Activated CD8-positive, alpha-beta memory T cell treated with anti-CD3 and anti-CD28 coated beads, Interleukin-2, amount 50 U/mL, for 1 hour (primary cell): Measurements from ENCODE around the gene SLC46A3.
"Not testable (repeated sequence)": the region's sequence is repeated elsewhere in the genome, so short reads cannot be mapped to it uniquely, and the experiment has no call there.

ENCODE experiments used
- DNase-seq: peaks from one replicate; pipeline ENCODE4 v3.0.0-alpha.2; 2020; ENCODE audit errors: extremely low read depth

Gene SLC46A3

DNA sequence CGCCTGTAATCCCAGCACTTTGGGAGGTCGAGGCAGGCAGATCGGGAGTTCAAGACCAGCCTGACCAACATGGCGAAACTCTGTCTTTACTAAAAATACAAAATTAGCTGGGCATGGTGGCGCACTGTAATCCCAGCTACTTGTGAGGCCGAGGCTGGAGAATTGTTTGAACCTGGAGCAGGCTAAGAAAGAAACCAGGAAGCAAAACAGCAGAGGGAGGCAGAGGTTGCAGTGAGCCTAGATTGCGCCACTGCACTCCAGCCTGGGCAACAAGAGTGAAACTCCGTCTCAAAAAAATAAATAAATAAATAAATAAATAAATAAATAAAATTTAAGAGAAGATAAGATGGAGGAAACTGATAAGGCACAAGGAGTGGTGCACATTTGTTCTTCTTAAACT is 35.6 kb downstream of the SLC46A3 start:
- DNase-seq, result not testable (repeated sequence)

DNA sequence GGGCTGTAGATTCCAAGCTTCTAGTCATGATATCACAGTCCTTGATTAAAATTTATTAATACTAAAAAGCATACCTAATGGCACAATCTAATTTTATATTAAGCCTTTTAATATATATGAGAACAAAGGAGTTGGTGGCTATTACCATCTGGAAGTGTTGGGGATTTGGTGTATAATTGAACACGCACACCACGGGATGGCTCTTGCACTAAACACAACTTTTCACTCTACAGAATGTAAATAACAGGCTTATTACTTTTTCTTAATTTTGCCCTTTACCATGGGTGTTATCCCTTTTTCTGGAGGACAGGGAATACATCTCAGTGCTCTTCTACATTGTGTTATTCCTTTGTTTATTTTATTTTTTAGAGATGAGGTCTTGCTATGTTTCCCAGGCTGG is 38.2 kb downstream of the SLC46A3 start:
- no peak for DNase-seq

DNA sequence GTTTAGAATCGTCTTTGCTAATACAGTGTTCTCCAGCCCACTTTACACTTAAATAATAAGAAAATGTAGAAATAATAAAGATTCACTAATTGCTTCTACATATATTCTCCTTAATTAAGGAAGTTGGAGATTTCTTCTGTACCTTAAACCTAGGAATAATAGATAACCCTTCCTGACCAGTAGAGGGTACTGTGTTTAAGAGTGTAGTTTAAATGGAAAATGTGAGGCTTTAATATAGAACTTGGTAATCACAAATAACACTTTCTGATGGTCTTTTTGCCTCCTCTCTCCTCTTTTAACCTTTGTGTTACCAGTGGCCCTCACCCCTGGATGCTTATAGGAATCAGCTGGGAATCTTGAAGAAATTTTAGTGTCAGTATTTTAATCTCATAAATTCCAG is 39.1 kb downstream of the SLC46A3 start:
- no peak for DNase-seq

DNA sequence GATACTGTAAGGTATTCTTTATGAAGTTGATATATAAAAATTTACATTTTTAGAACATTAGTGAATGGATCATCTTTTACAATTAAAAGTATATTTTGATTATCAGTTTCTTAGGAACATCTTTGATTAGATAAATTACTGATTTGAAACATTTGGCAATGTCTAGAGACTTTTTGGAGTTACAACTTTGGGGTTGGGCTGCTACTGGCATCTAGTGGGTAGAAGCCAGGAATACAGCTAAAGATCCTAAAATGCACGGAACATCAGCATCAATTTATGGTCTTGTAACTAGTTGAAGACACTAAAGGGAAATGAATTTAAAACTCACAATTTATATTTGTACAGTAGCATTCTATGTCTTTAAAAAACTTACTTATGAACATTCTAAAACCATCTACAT is 40.0 kb downstream of the SLC46A3 start:
- no peak for DNase-seq

DNA sequence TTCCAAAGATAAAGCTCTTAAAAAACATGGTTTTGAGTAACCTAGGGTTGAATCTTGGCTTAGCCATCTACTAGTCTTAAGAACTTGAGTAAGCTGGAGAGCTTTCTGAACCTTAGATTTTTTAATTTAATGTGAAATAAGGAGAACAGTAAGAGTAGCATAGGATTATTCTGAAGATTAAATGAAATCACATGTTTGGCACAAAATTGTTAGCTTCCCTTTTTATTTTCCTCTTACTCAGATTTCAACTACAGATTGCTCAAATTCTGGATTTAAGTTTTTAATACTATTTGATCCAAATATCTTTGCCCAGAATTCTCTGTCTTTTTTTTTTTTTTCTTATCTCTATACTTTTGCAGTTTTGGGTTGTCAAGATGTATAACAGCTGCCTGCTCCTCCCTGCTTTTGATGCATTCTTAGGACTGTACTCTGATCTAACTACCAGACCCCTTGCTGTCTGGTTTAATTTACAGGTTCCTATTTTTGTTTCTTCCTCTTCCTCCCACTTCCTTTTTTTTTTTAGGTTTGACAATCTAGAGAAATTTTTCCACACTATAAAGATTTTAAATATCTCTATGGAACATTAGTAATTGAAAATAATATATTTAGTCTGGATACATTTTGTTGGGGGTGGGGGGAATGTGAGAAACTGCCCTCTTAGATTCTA is 47.5 kb downstream of the SLC46A3 start:
- DNase-seq, result no peak

DNA sequence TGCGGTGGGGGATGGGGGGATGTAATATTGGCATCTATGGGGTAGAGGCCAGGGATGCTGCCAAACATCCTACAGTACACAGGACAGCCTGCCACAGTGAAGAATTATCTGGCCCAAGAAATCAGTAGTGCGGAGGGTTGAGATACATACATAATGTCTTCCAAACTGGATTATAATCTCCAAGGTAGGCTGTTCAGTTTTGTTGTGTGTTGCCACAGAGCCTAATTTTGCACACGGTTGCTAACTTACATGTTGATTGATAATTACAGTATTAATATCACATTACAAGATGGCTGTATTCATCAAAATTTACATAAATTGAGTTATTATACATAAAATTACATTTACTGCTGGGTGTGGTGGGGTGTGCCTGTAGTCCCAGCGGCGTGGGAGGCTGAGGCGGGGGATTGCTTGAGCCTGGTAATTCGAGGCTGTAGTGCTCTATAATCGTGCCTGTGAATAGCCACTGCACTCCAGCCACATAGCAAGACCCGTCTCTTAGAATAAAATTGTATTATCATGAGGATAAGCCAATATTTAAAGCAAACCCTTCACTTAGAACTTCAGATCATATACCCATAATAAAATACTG is 51.8 kb downstream of the SLC46A3 start:
- no peak for DNase-seq

DNA sequence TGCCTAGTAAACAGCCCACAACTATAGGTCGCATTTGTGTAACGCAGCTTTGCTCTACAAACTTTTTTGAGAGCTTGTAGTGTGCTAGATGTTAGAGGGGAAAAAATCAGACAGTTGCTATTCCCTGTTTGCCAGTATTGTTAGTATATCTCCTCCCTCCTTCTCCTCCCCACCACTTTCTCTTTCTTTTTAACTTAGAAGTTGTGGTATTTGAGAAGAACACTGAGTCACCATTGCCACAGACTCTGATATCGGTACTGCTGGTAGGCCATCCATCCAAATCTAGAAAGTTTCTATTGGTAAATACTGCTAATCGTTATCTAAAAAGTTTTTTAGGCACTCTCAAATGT is 59.2 kb downstream of the SLC46A3 start:
- DNase-seq, result no peak

DNA sequence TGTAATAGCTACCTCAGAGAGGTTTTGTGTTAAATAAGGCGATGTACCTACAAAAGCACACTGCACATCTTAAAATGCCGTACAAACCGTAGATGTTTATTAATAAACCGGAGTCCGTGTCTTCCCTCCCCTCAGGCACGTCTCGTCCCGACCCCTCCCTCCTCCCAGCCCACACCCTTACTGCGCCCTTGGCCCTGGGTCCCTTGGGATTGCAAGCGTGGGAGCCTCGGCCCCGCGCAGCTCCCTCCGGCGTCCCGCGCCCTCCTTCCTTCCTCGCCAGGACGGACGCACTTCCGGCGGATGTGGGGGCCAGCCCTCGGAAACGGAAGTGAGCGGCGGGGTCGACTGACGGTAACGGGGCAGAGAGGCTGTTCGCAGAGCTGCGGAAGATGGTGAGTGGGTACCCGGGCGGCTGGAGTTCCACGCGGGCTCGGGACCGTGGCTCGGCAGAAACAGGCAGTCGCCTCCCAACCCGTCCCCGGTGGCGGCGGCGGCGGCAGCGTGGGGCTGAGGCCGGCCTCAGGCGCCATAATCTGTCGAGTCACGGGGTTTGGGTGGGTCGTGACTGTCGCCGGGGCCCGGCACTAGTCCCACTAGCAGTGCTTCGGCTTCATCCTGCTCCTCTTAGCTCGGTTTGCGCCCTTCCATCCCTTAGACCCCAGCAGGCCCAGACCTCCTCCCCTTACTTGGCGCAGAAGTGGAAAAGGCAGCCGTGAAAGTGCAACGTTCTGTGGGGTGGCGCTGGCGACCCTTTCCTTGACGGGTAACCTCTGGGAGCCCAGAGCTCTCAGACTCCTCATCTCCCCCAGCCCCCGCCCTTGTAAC is 59.8 kb downstream of the SLC46A3 start, which contains the start of gene POMP:
Gene POMP (plus strand): TSS at position 335 of the 825 bp plus-strand sequence. CDS start 55 bp downstream, at position 390.
- peak; percentile 73 for DNase-seq

DNA sequence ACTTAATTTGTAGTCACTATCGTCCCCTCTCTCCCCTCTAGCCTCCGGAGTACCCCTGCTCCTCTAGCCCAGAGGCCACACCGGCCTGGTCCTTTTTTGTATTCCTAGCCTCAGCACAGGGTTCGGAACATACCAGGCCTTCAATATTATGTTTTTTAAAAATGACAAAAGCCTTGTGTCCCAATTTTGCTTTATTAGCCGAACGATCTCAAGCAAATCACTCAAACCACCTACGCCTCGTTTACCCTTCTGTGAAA is 60.3 kb downstream of the SLC46A3 start:
- no peak for DNase-seq

DNA sequence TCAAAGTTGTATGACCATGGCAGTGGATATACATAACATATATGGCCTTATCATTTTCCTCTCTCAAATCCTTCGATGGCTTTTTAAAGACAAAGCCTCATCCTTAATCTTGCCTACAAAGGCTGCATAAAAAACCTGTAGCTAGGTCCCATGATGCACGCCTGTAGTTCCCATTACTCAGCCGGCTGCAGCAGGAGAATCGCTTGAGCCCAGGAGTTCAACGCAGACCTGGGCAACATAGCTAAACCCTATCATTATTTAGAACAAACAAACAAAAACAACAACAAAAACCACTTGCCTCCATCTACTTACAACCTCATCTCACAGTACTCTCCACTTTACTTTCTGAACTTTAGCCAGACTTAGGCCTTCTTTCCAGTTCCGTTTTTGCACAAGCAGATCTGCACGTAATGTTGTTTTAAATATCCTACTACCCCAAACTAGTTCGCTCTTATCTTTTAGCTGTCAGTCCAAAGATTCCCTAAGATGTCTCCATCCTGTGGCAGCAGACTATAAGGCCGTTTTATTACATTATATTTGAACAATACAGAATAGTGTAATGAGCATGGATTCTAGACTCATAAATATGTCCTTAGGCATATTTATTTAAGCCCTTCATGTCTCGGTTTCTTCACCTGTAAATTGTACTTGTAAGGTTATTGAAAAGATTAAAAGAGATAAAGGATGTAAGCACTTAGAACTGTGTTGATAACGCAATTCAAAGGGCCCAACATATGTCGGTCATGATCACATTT is 60.8 kb downstream of the SLC46A3 start:
- DNase-seq, result no peak

DNA sequence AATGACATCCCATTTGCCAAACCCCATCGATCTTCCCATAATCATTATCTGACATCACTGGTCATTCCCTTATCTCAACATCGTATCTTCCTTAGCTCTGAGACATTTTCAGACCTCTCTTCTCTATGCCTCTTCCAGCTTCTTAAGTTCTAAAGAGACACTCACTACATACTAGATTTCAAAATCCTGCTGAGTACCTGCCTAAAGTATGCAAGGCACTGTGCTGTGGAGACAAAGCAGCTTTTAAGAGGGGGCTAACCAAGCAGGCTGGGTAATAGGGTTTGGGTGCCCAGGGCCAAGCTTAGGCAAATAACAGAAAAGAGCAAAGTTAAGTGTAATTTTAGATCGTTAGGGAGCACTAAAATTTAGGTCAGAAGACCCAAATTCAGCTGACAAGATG is 63.2 kb downstream of the SLC46A3 start:
- DNase-seq, result no peak

DNA sequence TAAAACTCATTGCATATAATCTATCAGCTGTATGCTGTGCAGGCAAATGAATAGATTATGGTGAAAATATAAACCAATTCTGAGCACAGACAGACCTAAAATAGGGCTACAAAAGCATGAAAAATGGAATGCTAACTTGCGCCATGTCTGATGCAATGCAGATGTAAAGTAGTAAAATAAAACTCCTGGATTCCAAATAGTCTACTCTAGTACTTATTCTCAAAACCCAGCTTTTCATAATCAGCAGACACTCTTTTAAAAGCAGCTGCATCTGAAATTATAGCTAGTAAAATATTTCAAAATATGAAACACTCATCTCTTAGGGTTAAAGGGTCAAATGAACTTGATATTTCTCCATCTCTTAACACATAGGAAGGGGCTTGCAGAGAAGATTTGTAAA is 64.5 kb downstream of the SLC46A3 start:
- no peak for DNase-seq

DNA sequence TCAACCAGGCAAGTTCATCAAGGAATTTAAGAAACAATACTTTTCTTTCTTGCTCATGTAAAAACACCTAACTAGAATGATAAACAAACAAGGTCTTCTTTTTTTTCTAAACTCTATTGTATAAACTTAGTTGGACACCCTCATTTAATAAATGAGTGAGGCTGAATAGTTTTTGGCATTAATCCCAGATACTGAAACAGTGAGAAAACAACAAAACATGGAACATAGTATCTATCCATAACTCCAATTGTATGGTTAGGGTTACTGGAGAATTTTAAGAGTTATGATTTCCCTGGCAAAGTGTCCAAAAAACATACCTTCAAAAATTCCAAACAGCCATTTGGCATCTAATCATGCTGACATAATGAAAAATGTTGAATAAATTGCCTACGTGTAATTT is 65.7 kb downstream of the SLC46A3 start:
- no peak for DNase-seq

DNA sequence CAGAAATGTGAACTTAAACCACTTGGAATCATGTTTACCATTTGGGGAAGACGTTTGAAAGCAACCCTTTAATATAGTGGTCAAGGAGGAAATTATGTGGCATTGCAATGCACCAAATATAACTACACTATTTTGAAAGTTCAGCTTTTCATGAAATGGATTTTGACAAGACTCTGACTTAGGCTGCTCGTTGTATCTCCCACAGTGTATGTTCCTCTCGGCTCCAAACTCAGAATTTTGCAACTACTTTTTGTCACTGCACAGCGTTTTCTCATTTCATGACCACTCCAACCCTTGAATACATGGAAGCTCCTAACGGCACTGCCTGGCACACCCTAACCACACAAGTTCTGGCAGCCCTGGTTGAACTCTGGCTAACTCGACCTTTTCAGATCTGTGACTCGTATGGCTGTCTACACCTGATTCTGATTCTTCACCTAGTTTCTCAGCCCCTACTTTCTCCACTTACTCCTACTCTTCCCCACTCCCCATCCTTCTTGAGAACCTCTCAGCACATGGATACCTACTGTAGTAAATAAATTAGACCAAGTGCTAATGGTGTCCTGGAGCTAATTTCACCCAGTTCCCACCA is 66.9 kb downstream of the SLC46A3 start:
- no peak for DNase-seq

DNA sequence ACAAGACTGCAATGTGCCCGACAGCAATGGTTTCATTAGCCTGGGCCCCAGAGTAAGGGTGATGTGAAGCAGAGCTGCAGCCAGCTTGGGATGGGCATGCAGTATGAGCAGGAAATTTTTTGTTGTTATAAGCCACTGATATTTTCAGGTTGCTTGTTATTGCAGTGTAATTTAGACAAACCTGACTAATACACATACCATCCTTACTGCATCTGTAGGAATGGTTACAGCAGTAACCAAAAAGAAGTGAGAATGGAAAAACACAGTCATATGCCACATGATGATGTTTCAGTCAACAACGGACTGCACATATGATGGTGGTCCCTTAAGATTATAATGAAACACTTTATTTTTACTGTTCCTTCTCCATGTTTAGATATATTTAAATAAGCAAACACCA is 68.5 kb downstream of the SLC46A3 start:
- DNase-seq, result no peak
